NB4 (cell line): Measurements from ENCODE around the gene FAM76A.

Experiments
- POLR2A ChIP-seq: IDR thresholded peaks from 2 replicates; pipeline ENCODE4 v1.6.1; 2011; ENCODE audit warnings: mild to moderate bottlenecking; ENCODE audit not compliant: insufficient read length; ENCODE audit errors: extremely low read depth
- TF ChIP-seq, protein P1 (sequence below): IDR thresholded peaks from one replicate; pipeline ENCODE4 v1.5.1; 2012; ENCODE audit warnings: low read depth, low read length

GRCh38 chr1:27787895-27788294, 62.1 kb downstream of the FAM76A start:
- TF ChIP-seq, protein P1, sequence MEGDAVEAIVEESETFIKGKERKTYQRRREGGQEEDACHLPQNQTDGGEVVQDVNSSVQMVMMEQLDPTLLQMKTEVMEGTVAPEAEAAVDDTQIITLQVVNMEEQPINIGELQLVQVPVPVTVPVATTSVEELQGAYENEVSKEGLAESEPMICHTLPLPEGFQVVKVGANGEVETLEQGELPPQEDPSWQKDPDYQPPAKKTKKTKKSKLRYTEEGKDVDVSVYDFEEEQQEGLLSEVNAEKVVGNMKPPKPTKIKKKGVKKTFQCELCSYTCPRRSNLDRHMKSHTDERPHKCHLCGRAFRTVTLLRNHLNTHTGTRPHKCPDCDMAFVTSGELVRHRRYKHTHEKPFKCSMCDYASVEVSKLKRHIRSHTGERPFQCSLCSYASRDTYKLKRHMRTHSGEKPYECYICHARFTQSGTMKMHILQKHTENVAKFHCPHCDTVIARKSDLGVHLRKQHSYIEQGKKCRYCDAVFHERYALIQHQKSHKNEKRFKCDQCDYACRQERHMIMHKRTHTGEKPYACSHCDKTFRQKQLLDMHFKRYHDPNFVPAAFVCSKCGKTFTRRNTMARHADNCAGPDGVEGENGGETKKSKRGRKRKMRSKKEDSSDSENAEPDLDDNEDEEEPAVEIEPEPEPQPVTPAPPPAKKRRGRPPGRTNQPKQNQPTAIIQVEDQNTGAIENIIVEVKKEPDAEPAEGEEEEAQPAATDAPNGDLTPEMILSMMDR: no peak
- TF ChIP-seq POLR2A: no peak
